HepG2 (cell line): ENCODE measurements around the gene COL4A2. TPM values are rescaled to one million over a fixed set of nuclear protein-coding genes. Genes with fewer than 3 reads are reported as not detected.
A peak's percentile ranks its signal among the peaks of the same experiment; 100 is the strongest.

ENCODE experiments used
- AHDC1 ChIP-seq: sonication (generic); formaldehyde crosslinking; IDR thresholded peaks from 2 replicates; pipeline ENCODE4 v1.5.1; 2020; ENCODE audit warnings: mild to moderate bottlenecking, missing genetic modification reagents, borderline replicate concordance
- ARID2 ChIP-seq: sonication (generic); formaldehyde crosslinking; IDR thresholded peaks from 2 replicates; pipeline ENCODE4 v1.8.1; 2022; ENCODE audit warnings: mild to moderate bottlenecking, missing genetic modification reagents, borderline replicate concordance
- CEBPG ChIP-seq: IDR thresholded peaks from 2 replicates; pipeline ENCODE4 v1.6.1; 2016
- GABPB1 ChIP-seq: IDR thresholded peaks from 2 replicates; pipeline ENCODE4 v1.6.1; 2016; ENCODE audit warnings: mild to moderate bottlenecking, missing genetic modification reagents, moderate library complexity, missing compliant biosample characterization
- KAT8 ChIP-seq: IDR thresholded peaks from 2 replicates; pipeline ENCODE4 v1.6.1; 2016; ENCODE audit warnings: missing genetic modification reagents, missing compliant biosample characterization
- MYC ChIP-seq: sonication (generic); formaldehyde crosslinking; IDR thresholded peaks from 2 replicates; pipeline ENCODE4 v1.9.0; 2021; ENCODE audit warnings: missing genetic modification reagents, borderline replicate concordance
- NRL ChIP-seq: sonication (generic); formaldehyde crosslinking; IDR thresholded peaks from 2 replicates; pipeline ENCODE4 v1.5.0; 2020; ENCODE audit warnings: missing genetic modification reagents, mild to moderate bottlenecking, moderate library complexity, borderline replicate concordance
- RARA ChIP-seq: IDR thresholded peaks from 2 replicates; pipeline ENCODE4 v1.6.1; 2016; ENCODE audit warnings: missing genetic modification reagents, missing compliant biosample characterization
- ZFP1 ChIP-seq: IDR thresholded peaks from 2 replicates; pipeline ENCODE4 v1.6.1; 2016
- ZNF446 ChIP-seq: sonication (generic); formaldehyde crosslinking; IDR thresholded peaks from 2 replicates; pipeline ENCODE4 v1.5.0; 2020; ENCODE audit warnings: mild to moderate bottlenecking, missing genetic modification reagents
- ZNF513 ChIP-seq: sonication (generic); formaldehyde crosslinking; conservative IDR thresholded peaks from 2 replicates; pipeline ENCODE4 v1.5.0; 2020; ENCODE audit warnings: missing genetic modification reagents
- ZNF567 ChIP-seq: sonication (generic); formaldehyde crosslinking; IDR thresholded peaks from 2 replicates; pipeline ENCODE4 v1.8.1; 2023; ENCODE audit warnings: mild to moderate bottlenecking, missing genetic modification reagents, borderline replicate concordance
- polyA plus RNA-seq, 8 experiments: library from polyadenylated mRNA; depleted of rRNA in 3 of 8; stranded (reverse) in 7 of 8; unstranded in 1 of 8; fragments of >200 nt; fragmentation: Illumina TruSeq in 4 of 8; extraction: Trizol in 4 of 8; gene quantifications; 2 replicates each; pipeline versions ENCODE4 v1.2.1 to v1.2.3, GENCODE V29; 2011 to 2016; ENCODE audit warnings: low read depth in 4 of 8, missing spikeins in 1 of 8, mixed read lengths in 1 of 8; ENCODE audit not compliant: insufficient read depth in 1 of 8
- total RNA-seq, 5 experiments: library from RNA; depleted of rRNA; stranded (reverse); fragments of >200 nt; fragmentation: Illumina TruSeq; extraction: Trizol; gene quantifications; 2 replicates each; pipeline ENCODE4 v1.2.3, GENCODE V29; 2016; ENCODE audit warnings: low read depth in 1 of 5
- TF ChIP-seq, protein P1 (sequence below): IDR thresholded peaks from 2 replicates; pipeline ENCODE4 v1.6.1; 2016; ENCODE audit warnings: low read depth, control low read depth

Gene COL4A2
- total and polyA plus RNA-seq, 2 of the 13 experiments (the other 11 are each of a cell fraction or from before 2014, with no cell fraction given), result 0.22 to 1.9 TPM

- TF ChIP-seq AHDC1 (0 out of 2 replicates have a peak, but pooled peaks have one; percentile 25), ZNF446 (CRISPR knock-in tag) (no peak), ZNF567 (CRISPR knock-in tag) (no peak), NRL (CRISPR knock-in tag) (peak; percentile 88; the same call in 1 of the 2 replicates), RARA (CRISPR knock-in tag) (0 out of 2 replicates have a peak, but pooled peaks have one; percentile 10), ZFP1 (no peak), CEBPG (CRISPR knock-in tag) (peak; percentile 88), ARID2 (CRISPR knock-in tag) (0 out of 2 replicates have a peak, but pooled peaks have one; percentile 22), ZNF513 (CRISPR knock-in tag) (no peak), GABPB1 (CRISPR knock-in tag) (peak; percentile 77; the same call in 1 of the 2 replicates), MYC (CRISPR knock-in tag) (peak; percentile 73; the same call in 1 of the 2 replicates), KAT8 (peak; percentile 40)
- TF ChIP-seq, protein P1, sequence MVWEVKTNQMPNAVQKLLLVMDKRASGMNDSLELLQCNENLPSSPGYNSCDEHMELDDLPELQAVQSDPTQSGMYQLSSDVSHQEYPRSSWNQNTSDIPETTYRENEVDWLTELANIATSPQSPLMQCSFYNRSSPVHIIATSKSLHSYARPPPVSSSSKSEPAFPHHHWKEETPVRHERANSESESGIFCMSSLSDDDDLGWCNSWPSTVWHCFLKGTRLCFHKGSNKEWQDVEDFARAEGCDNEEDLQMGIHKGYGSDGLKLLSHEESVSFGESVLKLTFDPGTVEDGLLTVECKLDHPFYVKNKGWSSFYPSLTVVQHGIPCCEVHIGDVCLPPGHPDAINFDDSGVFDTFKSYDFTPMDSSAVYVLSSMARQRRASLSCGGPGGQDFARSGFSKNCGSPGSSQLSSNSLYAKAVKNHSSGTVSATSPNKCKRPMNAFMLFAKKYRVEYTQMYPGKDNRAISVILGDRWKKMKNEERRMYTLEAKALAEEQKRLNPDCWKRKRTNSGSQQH (CRISPR knock-in tag), result 0 out of 2 replicates have a peak, but pooled peaks have one; percentile 68
These were observed 254.4 kb downstream of the COL4A2 start, which contains the start of gene RAB20 (continued) for GRCh38 chr13:110561344-110562035.
